ENCODE measurements around the gene PRPF38B.
"Not testable (repeated sequence)": the region's sequence is repeated elsewhere in the genome, so short reads cannot be mapped to it uniquely, and the experiment has no call there.

Gene PRPF38B

DNA sequence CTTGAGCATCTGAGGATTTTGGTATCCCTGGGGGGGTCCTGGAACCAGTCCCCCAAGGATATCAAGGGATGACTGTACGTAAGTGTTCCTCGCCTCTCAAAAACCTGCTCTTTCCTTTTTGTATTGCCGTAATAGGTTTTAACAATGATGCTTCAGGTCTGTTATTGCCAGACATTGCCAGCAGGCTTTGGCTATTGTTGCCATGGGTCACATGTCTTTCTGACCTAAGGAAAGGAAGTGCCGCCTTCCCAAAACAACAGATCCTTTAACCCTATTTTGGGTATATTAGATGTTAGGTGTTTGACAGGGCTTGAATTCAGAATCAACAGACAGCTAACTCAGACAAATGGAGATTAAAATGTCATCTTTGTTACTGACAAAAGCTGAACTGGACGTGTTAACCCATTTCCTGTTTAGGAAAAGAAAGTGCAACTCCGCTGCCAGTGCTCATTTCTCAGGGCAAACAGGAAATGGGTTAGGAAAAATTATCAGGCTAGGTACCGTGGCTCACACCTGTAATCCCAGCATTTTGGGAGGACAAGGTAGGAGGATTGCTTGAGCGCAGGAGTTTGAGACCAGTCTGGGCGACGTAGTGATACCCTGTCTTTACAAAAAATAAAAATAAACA is 12.4 kb upstream of the PRPF38B start:
- DNase-seq (ENCODE audit: low read depth in 2 of 2), result no peak

DNA sequence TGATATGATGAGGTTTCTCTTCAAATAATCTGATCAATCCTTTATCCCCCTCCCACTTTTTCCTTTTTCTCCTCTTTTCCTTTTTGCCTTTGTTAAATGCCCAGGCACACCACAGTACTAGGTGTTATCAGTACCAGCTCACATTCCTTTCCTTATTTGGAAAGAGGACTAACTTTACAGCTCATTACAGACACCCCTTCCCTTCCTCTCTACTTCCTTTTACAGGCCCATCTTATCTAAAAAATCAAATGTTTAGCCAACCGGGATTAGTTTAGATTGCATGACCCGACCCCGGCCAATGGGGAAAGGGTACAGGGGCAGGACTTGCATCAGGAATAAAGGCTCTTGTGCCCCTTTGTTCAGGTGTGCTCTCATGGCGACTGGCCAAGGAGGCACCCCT is 10.4 kb upstream of the PRPF38B start:
- DNase-seq (ENCODE audit: low read depth in 2 of 2), result not testable (repeated sequence)

DNA sequence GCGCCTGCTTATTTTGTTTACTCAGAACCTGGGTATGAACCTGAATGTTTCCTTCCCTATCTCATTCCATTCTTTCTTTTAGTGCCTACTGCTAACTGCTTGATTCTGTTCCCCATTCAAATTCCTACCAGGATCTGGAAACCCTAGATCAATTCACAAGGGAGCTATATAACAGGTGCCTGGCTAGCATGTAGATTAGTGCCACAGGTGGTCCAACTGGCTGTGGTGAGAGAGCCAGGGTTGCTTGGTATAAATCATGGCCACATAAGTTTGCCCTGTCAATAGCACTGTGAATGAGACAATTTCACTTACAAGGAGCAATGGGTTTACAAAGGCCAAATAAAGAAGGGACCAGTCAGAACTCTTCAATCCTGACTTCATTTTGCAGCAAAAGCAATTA is 6.6 kb upstream of the PRPF38B start:
- no peak for DNase-seq (ENCODE audit: low read depth in 2 of 2)

DNA sequence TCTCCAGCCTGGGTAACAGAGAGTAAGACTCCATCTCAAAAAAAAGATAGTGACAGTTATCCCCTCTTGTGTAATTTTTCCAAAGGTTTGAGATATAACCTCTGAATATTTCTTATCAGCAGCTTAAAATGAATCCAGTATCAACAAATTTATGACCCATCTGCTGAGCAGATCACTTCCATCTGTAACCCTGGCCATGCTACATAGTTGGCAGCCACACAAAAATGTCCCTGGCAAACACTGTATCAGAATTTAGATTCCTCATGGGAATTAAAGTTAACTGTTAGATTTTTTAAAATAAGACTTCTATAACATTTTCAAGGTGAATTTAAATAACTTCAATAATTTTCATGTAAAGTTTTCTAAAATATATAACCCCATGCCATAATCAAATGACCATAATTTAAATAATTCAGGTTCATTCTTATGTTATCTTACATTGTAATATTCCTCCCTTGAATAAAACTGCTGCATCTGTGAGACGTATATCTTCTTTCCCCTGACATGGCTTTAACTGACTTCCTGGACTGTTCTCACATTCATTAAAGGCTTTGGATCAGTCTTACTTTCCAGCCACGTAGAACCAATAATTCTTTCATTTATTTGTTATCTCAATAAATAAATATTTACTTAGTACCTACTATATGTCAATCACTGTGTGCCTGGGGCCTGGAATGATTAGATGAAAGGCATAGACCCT is 5.3 kb upstream of the PRPF38B start:
- peak; percentile 61 to 73 for DNase-seq (ENCODE audit: low read depth in 2 of 2)

DNA sequence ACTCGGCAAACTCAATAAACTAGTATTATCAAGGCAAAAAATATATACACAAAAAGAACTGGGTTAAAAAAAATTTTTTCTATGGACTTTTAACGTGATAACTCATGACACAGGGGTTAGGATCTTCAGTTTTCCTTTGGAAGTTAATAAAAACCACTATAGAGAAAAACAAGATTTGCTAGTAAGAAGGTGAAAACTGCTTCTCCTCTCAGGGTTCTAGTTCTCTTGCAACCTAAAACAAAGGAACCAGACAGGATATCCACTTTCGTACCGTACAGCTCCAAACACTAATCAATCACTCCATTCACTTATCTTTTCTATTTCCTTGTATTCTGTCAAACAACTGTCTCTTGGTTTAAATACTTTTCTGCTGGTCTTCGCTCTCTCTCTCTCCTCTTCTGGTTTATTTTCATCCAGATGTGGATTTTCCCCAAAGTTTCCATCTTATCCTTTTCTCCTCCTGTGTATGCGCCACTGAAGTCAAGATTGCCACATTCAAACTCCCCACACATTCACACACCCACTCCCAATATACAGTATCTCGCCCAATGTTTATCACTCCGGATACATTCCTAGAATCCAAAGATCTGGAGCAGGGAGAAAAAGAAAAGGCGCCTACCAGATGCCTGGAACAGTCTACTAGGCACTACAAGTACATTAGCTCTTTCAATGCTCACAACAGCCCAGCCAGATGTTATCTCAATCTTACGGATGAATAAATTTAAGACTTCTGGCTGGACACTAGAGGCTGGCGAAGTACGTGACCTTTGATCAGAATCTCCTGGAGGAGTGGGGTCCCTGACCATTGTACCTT is 775 bp upstream of the PRPF38B start:
- no peak for DNase-seq (ENCODE audit: low read depth in 2 of 2)

DNA sequence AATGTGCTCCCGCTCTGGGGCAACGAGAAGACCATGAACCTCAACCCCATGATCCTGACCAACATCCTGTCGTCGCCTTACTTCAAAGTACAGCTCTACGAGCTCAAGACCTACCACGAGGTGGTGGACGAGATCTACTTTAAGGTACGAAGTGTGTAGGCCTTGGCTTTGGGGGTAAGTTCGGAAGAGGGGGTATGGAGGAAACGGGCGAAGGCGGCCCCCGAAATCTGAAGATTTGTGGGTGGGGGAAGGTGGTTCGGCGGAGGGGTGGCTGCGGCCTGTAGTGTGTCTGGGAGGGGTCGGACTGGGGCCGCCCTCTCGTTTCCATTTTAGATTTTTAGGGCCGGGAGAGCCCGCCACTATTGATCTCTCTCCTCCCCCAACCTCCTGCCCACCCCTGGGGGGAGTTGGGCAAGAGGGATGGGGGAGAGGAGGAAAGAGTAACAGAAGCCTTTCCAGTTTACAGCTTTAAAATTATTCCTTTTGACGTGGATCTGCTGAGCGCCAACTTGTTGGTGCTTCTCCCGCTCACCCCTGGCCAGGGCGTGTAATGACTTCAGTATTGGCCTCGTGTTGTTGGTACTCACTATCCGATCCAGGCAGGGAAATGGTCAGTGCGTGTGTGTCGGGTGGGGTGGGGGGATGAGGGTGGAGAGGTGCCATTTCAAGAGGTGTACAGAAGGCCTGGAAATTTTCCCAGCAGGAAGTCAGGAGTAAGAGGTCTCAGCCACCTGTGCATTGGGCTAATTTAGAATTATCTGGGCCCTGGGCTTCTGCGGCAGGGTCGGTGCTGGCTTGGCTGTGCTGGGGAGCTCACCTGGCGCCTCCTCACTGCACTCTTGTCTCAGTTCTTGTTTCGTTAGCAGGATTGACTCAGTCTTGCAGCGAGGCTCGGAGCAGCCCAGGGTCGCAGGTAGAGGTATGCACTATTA is 880 bp downstream of the PRPF38B start:
- DNase-seq (ENCODE audit: low read depth in 2 of 2), result peak in 1 of 2 experiments; percentile 29

DNA sequence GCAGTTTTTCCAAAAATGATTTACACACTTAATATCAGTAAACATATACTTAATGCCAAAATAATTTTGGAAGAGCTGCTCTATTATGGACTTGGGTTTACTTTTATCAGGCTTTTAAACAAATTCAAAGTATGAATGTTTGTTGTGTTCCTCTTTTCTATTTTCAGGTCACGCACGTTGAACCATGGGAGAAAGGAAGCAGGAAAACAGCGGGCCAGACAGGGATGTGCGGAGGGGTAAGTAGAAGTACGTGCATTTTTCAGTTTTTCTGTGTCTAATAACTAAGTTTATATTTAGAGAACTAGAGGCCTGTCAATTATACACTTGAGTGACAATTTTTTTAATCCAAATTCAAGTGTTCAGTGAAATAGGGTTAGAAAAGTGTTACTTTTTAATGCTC is 3.4 kb downstream of the PRPF38B start:
- DNase-seq (ENCODE audit: low read depth in 2 of 2), result no peak

DNA sequence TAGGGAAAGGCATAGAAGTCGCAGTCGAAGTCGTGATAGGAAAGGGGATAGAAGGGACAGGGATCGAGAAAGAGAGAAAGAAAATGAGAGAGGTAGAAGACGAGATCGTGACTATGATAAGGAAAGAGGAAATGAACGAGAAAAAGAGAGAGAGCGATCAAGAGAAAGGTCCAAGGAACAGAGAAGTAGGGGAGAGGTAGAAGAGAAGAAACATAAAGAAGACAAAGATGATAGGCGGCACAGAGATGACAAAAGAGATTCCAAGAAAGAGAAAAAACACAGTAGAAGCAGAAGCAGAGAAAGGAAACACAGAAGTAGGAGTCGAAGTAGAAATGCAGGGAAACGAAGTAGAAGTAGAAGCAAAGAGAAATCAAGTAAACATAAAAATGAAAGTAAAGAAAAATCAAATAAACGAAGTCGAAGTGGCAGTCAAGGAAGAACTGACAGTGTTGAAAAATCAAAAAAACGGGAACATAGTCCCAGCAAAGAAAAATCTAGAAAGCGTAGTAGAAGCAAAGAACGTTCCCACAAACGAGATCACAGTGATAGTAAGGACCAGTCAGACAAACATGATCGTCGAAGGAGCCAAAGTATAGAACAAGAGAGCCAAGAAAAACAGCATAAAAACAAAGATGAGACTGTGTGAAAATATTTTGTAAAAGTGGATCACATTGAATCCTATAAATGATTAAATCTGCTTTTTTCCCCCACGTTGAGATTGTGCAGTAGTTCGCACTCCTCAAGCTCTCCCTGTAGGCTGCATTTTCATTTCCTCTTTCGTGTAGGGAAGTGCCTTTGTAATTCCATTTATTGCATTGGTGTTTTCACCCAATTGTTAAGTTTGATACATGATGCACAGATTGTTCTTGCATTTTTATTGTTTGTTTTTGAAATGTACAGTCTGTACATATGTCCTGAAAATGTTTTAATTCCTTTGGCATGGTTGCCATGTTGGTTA is 7.5 kb downstream of the PRPF38B start:
- no peak for DNase-seq (ENCODE audit: low read depth in 2 of 2)

DNA sequence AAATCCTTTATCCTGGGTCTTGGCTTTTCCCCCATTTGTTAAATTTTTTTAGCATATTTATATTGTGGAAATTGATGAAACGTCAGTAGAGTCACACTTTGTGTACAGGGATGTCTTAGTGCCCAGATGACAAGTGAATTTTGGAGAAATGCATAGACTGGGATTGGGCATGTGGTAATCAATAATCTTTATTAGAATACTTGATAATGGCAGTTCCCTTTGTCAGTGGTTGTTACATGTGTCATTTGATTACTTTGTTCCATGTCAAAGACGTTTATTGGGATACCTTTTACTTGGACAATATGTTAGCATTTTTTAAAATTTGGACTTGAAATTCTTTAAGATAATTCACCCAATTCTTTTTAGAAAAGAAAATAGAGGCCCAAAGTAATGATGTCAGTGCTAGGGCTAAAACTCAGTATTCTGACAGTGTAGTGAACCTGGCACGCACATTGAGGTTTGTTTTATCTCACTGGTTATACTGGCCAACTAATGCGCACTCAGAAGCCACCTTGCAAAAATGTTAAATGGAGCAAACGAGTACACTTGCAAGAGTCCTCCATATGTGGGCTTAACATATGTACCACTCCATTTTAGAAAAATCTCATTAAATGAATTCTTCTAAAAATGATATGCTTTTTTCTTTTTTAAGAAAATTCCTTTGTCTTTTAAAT is 9.2 kb downstream of the PRPF38B start:
- no peak for DNase-seq (ENCODE audit: low read depth in 2 of 2)

DNA sequence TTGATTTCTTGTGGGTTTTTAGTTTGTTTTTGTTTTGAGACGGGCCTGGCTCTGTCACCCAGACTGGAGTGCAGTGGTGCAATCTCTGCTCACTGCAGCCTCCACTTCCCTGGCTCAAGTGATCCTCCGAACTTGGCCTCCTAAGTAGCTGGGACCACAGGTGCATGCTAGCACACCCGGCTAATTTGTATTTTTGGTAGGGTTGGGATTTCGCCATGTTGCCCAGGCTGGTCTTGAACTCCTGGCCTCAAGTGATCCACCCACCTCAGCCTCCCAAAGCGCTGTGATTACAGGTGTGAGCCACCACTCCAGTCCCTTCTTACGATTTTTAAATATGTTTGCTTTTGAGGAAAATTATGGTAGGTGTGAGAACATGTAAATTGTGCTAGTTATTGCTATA is 10.0 kb downstream of the PRPF38B start:
- DNase-seq (ENCODE audit: low read depth in 2 of 2), result not testable (repeated sequence)

DNA sequence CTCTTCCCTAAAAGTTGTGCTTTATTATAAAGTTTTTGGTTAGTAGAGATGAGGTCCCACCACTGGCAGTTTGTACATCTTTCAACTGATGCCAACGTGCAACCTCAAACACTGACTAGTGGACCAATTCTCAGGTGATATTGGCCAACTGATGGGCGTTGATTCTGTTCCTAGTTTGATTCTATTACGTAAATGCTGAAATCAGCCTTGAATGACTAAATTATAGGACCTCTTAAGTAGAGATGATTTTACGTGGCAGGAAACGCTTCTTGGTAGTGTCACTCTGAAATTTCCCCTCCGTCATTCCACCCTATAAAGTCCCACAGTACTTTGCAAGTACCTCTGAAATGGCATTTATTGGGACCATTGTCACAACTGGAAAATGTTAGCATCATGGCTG is 11.8 kb downstream of the PRPF38B start:
- DNase-seq (ENCODE audit: low read depth in 2 of 2), result no peak

DNA sequence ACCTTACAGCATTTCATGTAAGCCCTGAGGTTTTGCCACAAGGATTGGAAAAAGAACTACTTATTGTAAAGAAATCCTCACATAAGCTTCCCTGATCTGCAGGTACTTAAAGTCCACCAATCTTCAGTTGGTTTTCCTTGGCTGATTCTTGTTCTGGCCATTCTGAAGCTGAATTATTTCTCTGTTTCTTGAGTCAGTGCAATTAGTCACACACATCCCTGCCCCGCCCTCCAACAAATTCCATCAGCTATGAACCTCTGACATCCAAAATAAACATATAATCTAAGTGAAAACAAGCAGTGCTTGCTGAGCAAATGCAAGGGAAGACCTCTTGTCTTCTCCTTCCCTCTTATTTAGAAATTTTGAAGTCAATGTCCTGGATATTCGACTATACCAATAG is 12.4 kb downstream of the PRPF38B start:
- DNase-seq (ENCODE audit: low read depth in 2 of 2), result no peak

DNA sequence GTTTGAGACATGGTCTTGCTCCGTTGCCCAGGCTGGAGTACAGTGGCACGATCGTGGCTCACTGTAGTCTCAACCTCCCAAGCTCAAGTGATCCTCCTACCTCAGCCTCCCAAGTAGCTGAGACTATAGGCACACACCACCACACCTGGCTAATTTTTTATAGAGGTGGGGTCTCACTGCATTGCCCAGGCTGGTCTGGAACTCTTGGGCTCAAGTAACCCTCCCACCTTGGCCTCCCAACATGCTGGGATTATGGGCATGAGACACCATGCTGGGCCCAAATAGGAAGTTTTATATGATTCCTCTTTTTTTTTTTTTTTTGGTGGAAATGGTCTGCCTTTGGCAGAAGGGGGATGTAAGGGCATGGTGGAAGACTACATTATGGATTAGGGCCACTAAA is 14.5 kb downstream of the PRPF38B start:
- DNase-seq (ENCODE audit: low read depth in 2 of 2), result no peak

DNA sequence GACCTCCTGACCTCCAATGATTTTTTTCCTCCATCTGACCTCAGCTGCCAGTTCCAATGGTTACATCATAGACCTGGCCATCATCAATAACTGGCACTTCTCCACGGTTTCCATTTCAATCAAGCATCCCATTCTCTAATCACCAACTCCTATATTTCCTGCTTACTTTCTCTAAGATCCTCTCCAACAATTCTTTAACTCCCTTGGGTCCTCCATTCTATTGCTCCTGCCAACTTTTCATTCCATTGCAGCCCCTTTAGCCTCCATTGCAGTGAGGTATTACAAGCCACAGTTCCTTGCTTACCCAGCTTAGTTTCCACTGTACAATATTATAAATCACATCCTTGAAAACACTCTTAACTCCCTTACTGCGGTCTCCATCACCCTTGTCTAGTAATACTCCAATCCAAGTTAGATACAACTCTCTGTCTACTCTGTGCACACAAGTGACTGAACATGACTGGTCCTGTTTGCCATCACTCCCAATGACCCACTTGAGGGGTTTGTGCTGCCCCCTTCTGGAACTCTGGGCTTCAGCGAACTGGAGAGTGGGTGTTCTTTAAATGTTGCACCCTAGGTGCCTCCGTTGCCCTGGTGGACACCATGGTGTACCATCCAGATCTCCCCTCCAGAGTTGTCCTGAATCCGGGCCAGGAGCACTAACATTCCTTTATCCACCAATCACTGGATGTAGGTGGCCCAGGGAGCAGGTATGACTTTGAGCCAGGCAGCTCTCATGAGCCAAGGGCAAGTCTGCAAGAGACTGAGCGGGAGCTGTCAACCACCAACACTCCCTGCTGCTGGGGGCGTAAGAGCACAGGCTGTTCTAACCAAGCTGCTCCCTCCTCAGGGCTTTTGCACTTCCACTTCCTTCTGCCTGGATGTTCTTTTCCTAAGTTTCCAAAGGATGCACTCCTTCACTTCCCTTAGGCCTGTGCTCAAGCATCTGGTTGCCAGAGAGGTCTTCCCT is 16.9 kb downstream of the PRPF38B start:
- peak in 1 of 2 experiments; percentile 28 for DNase-seq (ENCODE audit: low read depth in 2 of 2)

DNA sequence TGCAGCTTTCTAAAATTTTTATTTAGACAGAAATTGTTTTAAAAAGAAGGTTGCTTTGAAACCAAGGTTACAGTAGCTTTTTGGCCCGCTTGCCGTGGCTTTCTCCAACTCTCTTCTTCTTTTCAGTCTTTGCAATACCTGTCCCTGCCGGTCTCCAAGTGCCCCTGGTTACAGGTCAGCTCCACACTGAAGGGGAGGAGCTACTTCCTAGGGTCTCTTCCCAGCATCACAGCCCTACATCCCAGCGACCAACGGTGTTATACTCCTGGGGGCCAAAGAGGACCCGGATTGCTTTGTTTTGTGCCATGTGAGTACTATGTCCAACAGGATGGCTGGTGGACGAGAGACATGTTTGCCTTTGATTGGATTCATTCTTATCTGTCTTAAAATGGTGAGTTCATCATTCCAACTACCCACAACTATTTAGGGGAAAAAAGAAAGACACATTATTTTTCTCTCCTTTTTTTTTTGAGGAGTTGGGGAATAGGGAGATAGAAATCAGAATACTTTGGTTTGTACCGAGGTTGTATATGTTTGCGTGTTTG is 20.6 kb downstream of the PRPF38B start, which contains the start of gene FNDC7:
TSS of gene FNDC7 (plus strand) at position 303 of the 545 bp plus-strand sequence. CDS start at position 329, 26 bp downstream.
- DNase-seq (ENCODE audit: low read depth in 2 of 2), result no peak

DNA sequence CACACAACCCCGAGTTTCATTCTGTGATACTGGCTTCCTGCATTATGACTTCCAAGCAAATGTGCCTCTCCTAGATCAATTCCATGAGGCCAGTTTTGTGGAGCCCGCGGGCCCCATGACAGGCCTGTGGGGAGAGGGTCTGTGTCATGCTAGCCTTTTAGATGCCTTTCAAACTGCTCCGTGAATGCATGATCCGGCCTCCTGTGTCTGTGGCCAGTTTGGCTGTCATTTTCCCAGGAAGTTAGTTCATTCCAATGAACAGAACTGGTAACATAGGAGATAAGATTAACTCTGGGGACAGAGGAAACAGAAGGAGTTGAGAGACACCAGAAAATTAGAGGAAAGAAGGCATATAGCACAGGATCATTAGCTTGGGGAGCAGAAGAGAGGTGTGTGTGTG is 23.8 kb downstream of the PRPF38B start:
- no peak for DNase-seq (ENCODE audit: low read depth in 2 of 2)

DNA sequence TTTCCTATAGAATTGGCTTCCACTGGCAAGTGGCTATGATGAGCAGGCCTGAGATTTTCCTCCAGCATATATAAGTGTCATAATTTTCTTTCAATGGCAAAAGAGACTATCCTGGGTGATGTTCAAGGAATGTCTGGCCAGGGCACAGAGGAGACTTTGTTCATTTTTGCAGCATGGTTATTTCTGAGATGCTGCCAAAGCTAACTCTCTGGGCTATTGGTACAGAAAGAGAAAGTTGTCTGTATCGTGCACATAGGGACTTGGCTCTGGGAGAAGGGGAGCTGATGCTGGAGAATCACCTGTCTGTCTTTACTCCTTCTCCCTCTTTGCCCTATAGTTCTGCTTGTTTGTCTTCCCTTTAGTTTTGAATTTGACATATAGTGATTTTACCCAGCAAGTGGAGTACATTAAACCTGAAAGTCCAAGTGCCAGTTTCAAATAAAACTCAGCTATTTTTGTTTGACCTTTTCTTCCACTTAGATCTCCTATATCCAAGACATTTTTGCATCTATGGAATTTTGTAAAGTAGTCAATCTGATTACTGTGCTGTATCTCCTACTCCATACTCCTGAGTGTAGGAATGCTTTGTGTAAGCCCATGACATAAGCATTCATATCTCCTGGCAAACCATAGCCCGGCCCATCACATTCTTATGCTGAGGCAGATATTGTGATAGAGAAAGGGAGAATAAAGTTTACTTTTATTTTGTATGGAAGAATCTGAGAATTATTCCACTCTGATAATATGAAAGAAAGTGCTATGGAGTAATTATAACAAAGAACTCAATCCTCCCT is 24.5 kb downstream of the PRPF38B start:
- no peak for DNase-seq (ENCODE audit: low read depth in 2 of 2)
